ENCODE results near the gene MRPL9. TPM values are rescaled to one million over a fixed set of nuclear protein-coding genes. Genes with fewer than 3 reads are reported as not detected.
"Not testable (repeated sequence)": the region's sequence is repeated elsewhere in the genome, so short reads cannot be mapped to it uniquely, and the experiment has no call there.

MRPL9 gene
- total RNA-seq, 1 experiment from 2014 or later, result 122 TPM

DNA sequence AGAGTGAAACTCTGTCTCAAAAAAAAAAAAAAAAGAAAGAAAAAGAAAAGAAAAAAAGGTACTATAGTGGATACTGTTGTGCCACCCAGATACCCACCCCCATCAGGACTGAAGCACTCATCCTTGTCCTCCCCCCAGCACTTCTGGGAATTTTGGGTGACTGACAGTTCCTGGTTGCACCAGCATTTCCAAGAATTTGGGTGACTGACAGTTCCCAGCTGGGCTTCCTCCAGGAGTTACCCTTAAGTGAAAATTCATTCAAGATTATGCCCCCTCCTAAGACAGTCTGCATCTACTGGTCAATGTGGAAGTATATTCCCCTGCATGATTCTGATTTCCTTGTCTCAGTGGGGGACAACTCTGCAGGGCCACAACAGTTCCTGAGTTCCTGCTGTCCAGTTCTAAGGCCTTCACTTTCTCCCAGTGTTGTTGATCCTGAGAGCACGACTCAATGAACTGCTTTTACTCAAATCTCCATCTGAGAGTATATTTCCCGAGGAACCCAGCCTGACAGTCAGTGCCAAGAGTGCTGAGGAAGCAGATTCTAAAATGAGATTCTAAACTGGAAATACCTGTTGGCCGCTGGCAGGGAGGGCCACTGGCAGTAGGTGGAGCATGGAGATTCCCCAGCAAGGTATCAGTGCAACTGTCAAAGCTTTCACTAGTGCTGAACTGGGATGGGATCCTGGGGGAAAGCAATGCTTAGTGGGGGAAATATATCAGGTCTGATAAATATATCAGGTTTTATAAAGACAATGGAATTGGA, 23.5 kb downstream of the MRPL9 start:
- Mint-ChIP-seq H3K27ac (ENCODE audit: unreplicated experiment) (no peak overlapping the region), H3K9me3 (ENCODE audit: unreplicated experiment) (peaks cover 11% of the 10 kb centered on the region), H3K4me1 (ENCODE audit: low read depth, unreplicated experiment) (peaks cover 12% of the 10 kb centered on the region), H3K4me3 (ENCODE audit: unreplicated experiment) (no peak overlapping the region), H3K36me3 (ENCODE audit: insufficient read depth, unreplicated experiment) (no peaks in the 10 kb centered on the region), H3K27me3 (ENCODE audit: insufficient read depth, unreplicated experiment) (peaks cover 3% of the 10 kb centered on the region)
- TF ChIP-seq, protein P1, sequence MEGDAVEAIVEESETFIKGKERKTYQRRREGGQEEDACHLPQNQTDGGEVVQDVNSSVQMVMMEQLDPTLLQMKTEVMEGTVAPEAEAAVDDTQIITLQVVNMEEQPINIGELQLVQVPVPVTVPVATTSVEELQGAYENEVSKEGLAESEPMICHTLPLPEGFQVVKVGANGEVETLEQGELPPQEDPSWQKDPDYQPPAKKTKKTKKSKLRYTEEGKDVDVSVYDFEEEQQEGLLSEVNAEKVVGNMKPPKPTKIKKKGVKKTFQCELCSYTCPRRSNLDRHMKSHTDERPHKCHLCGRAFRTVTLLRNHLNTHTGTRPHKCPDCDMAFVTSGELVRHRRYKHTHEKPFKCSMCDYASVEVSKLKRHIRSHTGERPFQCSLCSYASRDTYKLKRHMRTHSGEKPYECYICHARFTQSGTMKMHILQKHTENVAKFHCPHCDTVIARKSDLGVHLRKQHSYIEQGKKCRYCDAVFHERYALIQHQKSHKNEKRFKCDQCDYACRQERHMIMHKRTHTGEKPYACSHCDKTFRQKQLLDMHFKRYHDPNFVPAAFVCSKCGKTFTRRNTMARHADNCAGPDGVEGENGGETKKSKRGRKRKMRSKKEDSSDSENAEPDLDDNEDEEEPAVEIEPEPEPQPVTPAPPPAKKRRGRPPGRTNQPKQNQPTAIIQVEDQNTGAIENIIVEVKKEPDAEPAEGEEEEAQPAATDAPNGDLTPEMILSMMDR (IDR thresholded peaks at IDR 0.05; ENCODE audit: insufficient read depth in 1 of 2, low read depth in 1 of 2, low read length in 1 of 2, severe bottlenecking in 1 of 2, unreplicated experiment in 1 of 2), result peak in 1 of 2 experiments; percentile 5
- Histone ChIP-seq H3K9me3 (peaks cover 17% of the 10 kb centered on the region), H3K4me3 (ENCODE audit: low read depth, low read length) (no peak overlapping the region), H3K27me3 (replicated peaks; ENCODE audit: control insufficient read depth, insufficient read depth, low read length) (no peaks in the 10 kb centered on the region), H3K4me1 (0 out of 2 replicates have a peak, but pooled peaks cover 7% of the 10 kb centered on the region), H3K36me3 (ENCODE audit: control insufficient read depth, insufficient read depth, low read length) (no peaks in the 10 kb centered on the region)
- DNase-seq, result peak in 1 of 2 experiments; percentile 63
- ChIA-PET CTCF (no interaction called here), POLR2A (no interaction called here)
- BruUV-seq (replicated peaks), result no TSS peak
- intact Hi-C loops (cut with micrococcal nuclease; ENCODE audit: unreplicated experiment), result loop anchor here (5.0 kb wide), 2 partner anchors 197 to 297 kb away; partner anchors contain the start of gene TUFT1

DNA sequence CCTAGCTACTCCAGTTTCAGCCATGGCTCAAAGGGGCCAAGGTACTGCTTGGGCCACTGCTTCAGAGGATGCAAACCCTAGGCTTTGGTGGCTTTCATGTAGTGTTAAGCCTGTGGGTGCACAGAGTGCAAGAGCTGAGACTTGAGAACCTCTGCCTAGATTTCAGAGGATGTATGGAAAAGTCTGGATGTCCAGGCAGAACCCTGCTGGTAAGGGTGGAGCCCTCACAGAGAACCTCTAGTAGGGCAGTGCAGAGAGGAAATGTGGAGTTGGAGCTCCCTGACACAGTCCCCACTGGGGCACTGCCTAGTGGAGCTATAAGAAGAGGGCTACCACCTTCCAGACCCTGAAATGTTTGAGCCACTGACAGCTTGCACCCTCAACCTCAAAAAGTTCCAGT, 25.8 kb downstream of the MRPL9 start:
- ChIA-PET POLR2A (no interaction called here), CTCF (no interaction called here)
- H3K4me3 Mint-ChIP-seq (ENCODE audit: unreplicated experiment), result no peak overlapping the region
- H3K9me3 ChIP-seq, result peaks cover 17% of the 10 kb centered on the region
- no peaks in the 10 kb centered on the region for H3K36me3 ChIP-seq (ENCODE audit: control insufficient read depth, insufficient read depth, low read length)
- no peak overlapping the region for H3K27ac Mint-ChIP-seq (ENCODE audit: unreplicated experiment)
- H3K9me3 Mint-ChIP-seq (ENCODE audit: unreplicated experiment), result peaks cover 11% of the 10 kb centered on the region
- peaks cover 3% of the 10 kb centered on the region for H3K27me3 Mint-ChIP-seq (ENCODE audit: insufficient read depth, unreplicated experiment)
- TF ChIP-seq, protein P1 (IDR thresholded peaks at IDR 0.05; ENCODE audit: insufficient read depth in 1 of 2, low read depth in 1 of 2, low read length in 1 of 2, severe bottlenecking in 1 of 2, unreplicated experiment in 1 of 2), result no peak
- H3K36me3 Mint-ChIP-seq (ENCODE audit: insufficient read depth, unreplicated experiment), result no peaks in the 10 kb centered on the region
- no peaks in the 10 kb centered on the region for H3K27me3 ChIP-seq (replicated peaks; ENCODE audit: control insufficient read depth, insufficient read depth, low read length)
- no TSS peak for BruUV-seq (replicated peaks)
- intact Hi-C loops (cut with micrococcal nuclease; ENCODE audit: unreplicated experiment), result loop anchor here (5.0 kb wide), 2 partner anchors 195 to 295 kb away; partner anchors contain the start of gene TUFT1
- no peak overlapping the region for H3K4me3 ChIP-seq (ENCODE audit: low read depth, low read length)
- peaks cover 20% of the 10 kb centered on the region for H3K4me1 Mint-ChIP-seq (ENCODE audit: low read depth, unreplicated experiment)
- no peak for DNase-seq
- H3K4me1 ChIP-seq, result 0 out of 2 replicates have a peak, but pooled peaks cover 7% of the 10 kb centered on the region

DNA sequence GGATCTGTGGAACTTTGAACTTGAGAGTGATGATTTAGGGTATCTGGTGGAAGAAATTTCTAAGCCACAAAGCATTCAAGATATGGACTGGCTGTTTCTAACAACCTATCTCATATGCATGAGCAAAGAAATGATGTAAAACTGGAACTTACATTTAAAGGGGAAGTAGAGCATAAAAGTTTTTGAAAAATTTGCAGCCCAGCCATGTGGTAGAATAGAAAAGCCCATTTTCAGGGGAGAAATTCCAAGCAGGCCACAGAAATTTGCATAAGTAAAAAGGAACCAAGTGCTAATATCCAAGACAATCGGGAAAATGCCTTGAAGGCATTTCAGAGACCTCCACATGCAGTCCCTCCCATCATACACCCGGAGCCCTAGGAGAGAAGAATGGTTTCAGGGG, 26.3 kb downstream of the MRPL9 start:
- intact Hi-C loops (cut with micrococcal nuclease; ENCODE audit: unreplicated experiment), result loop anchor here (5.0 kb wide), 2 partner anchors 195 to 295 kb away; partner anchors contain the start of gene TUFT1
- peaks cover 17% of the 10 kb centered on the region for H3K9me3 ChIP-seq
- BruUV-seq (replicated peaks), result no TSS peak

DNA sequence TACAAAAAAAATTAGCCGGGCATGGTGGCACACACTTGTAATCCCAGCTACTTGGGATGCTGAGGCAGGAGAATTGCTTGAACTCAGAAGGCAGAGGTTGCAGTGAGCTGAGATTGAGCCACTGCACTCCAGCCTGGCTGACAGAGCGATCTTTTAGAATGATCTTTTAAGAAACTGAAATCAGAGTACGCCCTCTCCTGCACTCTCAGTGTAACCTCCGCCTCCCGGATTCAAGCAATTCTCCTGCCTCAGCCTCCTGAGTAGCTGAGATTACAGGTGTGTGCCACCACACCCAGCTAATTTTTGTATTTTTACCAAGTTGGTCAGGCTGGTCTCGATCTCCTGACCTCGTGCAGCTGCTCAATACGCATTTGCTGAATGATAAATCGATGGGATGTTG, 29.3 kb downstream of the MRPL9 start:
- intact Hi-C loops (cut with micrococcal nuclease; ENCODE audit: unreplicated experiment), result loop anchor here (2.0 kb wide), 1 partner anchor 103 kb away; no protein-coding TSS in a partner anchor
- BruUV-seq (replicated peaks); H3K27me3 ChIP-seq (replicated peaks; ENCODE audit: control insufficient read depth, insufficient read depth, low read length); H3K27me3 Mint-ChIP-seq (ENCODE audit: insufficient read depth, unreplicated experiment); H3K36me3 Mint-ChIP-seq (ENCODE audit: insufficient read depth, unreplicated experiment); H3K4me3 ChIP-seq (ENCODE audit: low read depth, low read length); DNase-seq; POLR2A ChIA-PET; H3K4me1 ChIP-seq; H3K4me3 Mint-ChIP-seq (ENCODE audit: unreplicated experiment); H3K36me3 ChIP-seq (ENCODE audit: control insufficient read depth, insufficient read depth, low read length); H3K27ac Mint-ChIP-seq (ENCODE audit: unreplicated experiment): not testable (repeated sequence)
- CTCF ChIA-PET, result interaction anchor here (0.6 to 1.6 kb wide), 3 partner anchors 18 to 102 kb away, joined by 3 to 14 read pairs (median 10); no protein-coding TSS in a partner anchor
- Mint-ChIP-seq H3K4me1 (ENCODE audit: low read depth, unreplicated experiment) (peaks cover 17% of the 10 kb centered on the region), H3K9me3 (ENCODE audit: unreplicated experiment) (peaks cover 11% of the 10 kb centered on the region)
- peaks cover 17% of the 10 kb centered on the region for H3K9me3 ChIP-seq

More for the DNA sequence above, 26.3 kb downstream of the MRPL9 start:
- Histone ChIP-seq H3K36me3 (ENCODE audit: control insufficient read depth, insufficient read depth, low read length) (no peaks in the 10 kb centered on the region), H3K4me1 (0 out of 2 replicates have a peak, but pooled peaks cover 7% of the 10 kb centered on the region), H3K4me3 (ENCODE audit: low read depth, low read length) (no peak overlapping the region), H3K27me3 (replicated peaks; ENCODE audit: control insufficient read depth, insufficient read depth, low read length) (no peaks in the 10 kb centered on the region)
- H3K4me3 Mint-ChIP-seq (ENCODE audit: unreplicated experiment), result no peak overlapping the region
- POLR2A ChIA-PET, result no interaction called here
- no peak for DNase-seq
- TF ChIP-seq, protein P1 (IDR thresholded peaks at IDR 0.05; ENCODE audit: insufficient read depth in 1 of 2, low read depth in 1 of 2, low read length in 1 of 2, severe bottlenecking in 1 of 2, unreplicated experiment in 1 of 2), result no peak
- no peaks in the 10 kb centered on the region for H3K36me3 Mint-ChIP-seq (ENCODE audit: insufficient read depth, unreplicated experiment)
- peaks cover 11% of the 10 kb centered on the region for H3K9me3 Mint-ChIP-seq (ENCODE audit: unreplicated experiment)
- H3K27ac Mint-ChIP-seq (ENCODE audit: unreplicated experiment), result no peak overlapping the region
- H3K27me3 Mint-ChIP-seq (ENCODE audit: insufficient read depth, unreplicated experiment), result no peaks in the 10 kb centered on the region
- CTCF ChIA-PET, result no interaction called here
- peaks cover 24% of the 10 kb centered on the region for H3K4me1 Mint-ChIP-seq (ENCODE audit: low read depth, unreplicated experiment)

Measured in Caco-2 (cell line).